ENCODE data around the gene SLC35A3. TPM values are rescaled to one million over a fixed set of nuclear protein-coding genes. Genes with fewer than 3 reads are reported as not detected.

Gene SLC35A3
- total RNA-seq, 1 donor from 2014 or later, result 12.0 TPM

GRCh38 chr1:100073531-100073930 lies 103.7 kb downstream of the SLC35A3 start:
- H3K27me3 Mint-ChIP-seq (ENCODE audit: low read depth), result no peaks in the 10 kb centered on the region
- DNase-seq (ENCODE audit: low read depth, low spot score), result no peak
- H3K4me1 Mint-ChIP-seq, result no peaks in the 10 kb centered on the region
- H3K9me3 Mint-ChIP-seq, result no peaks in the 10 kb centered on the region
- peaks cover 32% of the 10 kb centered on the region for H3K36me3 Mint-ChIP-seq (ENCODE audit: low read depth)
- H3K4me3 Mint-ChIP-seq, result no peak overlapping the region
- TF ChIP-seq CTCF (conservative IDR thresholded peaks at IDR 0.05), result no peak
- H3K27ac Mint-ChIP-seq (ENCODE audit: unreplicated experiment), result no peak overlapping the region

GRCh38 chr1:100074604-100075395 lies 105.0 kb downstream of the SLC35A3 start:
- no peak for TF ChIP-seq CTCF (conservative IDR thresholded peaks at IDR 0.05)
- Mint-ChIP-seq H3K36me3 (ENCODE audit: low read depth) (peaks cover 26% of the 10 kb centered on the region), H3K4me3 (no peak overlapping the region), H3K9me3 (no peaks in the 10 kb centered on the region), H3K4me1 (no peaks in the 10 kb centered on the region), H3K27me3 (ENCODE audit: low read depth) (no peaks in the 10 kb centered on the region), H3K27ac (ENCODE audit: unreplicated experiment) (no peak overlapping the region)
- DNase-seq (ENCODE audit: low read depth, low spot score), result no peak

- TF ChIP-seq CTCF (conservative IDR thresholded peaks at IDR 0.05), result no peak
- Mint-ChIP-seq H3K9me3 (no peaks in the 10 kb centered on the region), H3K36me3 (ENCODE audit: low read depth) (peaks cover 21% of the 10 kb centered on the region), H3K4me1 (no peaks in the 10 kb centered on the region), H3K27ac (ENCODE audit: unreplicated experiment) (no peak overlapping the region), H3K27me3 (ENCODE audit: low read depth) (no peaks in the 10 kb centered on the region), H3K4me3 (no peak overlapping the region)
- no peak for DNase-seq (ENCODE audit: low read depth, low spot score)
Observed at GRCh38 chr1:100075773-100076172, 106.0 kb downstream of the SLC35A3 start.

GRCh38 chr1:100076319-100076718 lies 106.5 kb downstream of the SLC35A3 start:
- Mint-ChIP-seq H3K9me3 (no peaks in the 10 kb centered on the region), H3K27me3 (ENCODE audit: low read depth) (no peaks in the 10 kb centered on the region), H3K36me3 (ENCODE audit: low read depth) (peaks cover 21% of the 10 kb centered on the region), H3K4me3 (no peak overlapping the region), H3K4me1 (no peaks in the 10 kb centered on the region), H3K27ac (ENCODE audit: unreplicated experiment) (no peak overlapping the region)
- TF ChIP-seq CTCF (conservative IDR thresholded peaks at IDR 0.05), result no peak
- no peak for DNase-seq (ENCODE audit: low read depth, low spot score)

GRCh38 chr1:100076744-100077143 lies 106.9 kb downstream of the SLC35A3 start:
- Mint-ChIP-seq H3K9me3 (no peaks in the 10 kb centered on the region), H3K27ac (ENCODE audit: unreplicated experiment) (no peak overlapping the region), H3K4me1 (no peaks in the 10 kb centered on the region), H3K27me3 (ENCODE audit: low read depth) (no peaks in the 10 kb centered on the region), H3K36me3 (ENCODE audit: low read depth) (peaks cover 21% of the 10 kb centered on the region), H3K4me3 (no peak overlapping the region)
- no peak for TF ChIP-seq CTCF (conservative IDR thresholded peaks at IDR 0.05)
- no peak for DNase-seq (ENCODE audit: low read depth, low spot score)

Measured in neural crest cell (in vitro differentiated cells).